HL-60 (cell line): ENCODE data around the gene IL27RA.

Experiments used
- DNase-seq, 2 experiments: peaks; one replicate each; pipeline ENCODE4 v3.0.0-alpha.2; 2010 to 2020; ENCODE audit warnings: low read depth in 1 of 2, low spot score in 1 of 2
- H3K27ac ChIP-seq: fragments of 250-450 bp; sonication (Bioruptor Pico); replicated peaks from 2 replicates; pipeline ENCODE4 v1.5.1; 2020; ENCODE audit warnings: mild to moderate bottlenecking, moderate library complexity
- H3K27me3 ChIP-seq: fragments of 250-450 bp; sonication (Bioruptor Pico); 2 replicates; pipeline ENCODE4 v1.5.1; 2021; ENCODE audit warnings: mild to moderate bottlenecking, moderate library complexity; ENCODE audit not compliant: insufficient read depth, poor library complexity, severe bottlenecking
- H3K4me3 ChIP-seq: replicated peaks from 2 replicates; pipeline ENCODE4 v1.5.1; 2011; ENCODE audit warnings: mild to moderate bottlenecking, control low read depth, low read length; ENCODE audit not compliant: insufficient read depth
- CTCF ChIP-seq: IDR thresholded peaks from one replicate; pipeline ENCODE4 v1.5.1; 2011; ENCODE audit warnings: low read length, control low read depth, inconsistent platforms; ENCODE audit not compliant: insufficient read depth
- GABPA ChIP-seq: IDR thresholded peaks from 2 replicates; pipeline ENCODE4 v1.6.1; 2012; ENCODE audit warnings: low read depth
- POLR2AphosphoS5 ChIP-seq: IDR thresholded peaks from 2 replicates; pipeline ENCODE4 v1.6.1; 2012; ENCODE audit warnings: low read depth
- REST ChIP-seq: IDR thresholded peaks from 2 replicates; pipeline ENCODE4 v1.6.1; 2012; ENCODE audit warnings: low read depth; ENCODE audit not compliant: insufficient replicate concordance
- SPI1 ChIP-seq: IDR thresholded peaks from 2 replicates; pipeline ENCODE4 v1.6.1; 2012; ENCODE audit warnings: low read depth, mild to moderate bottlenecking, borderline replicate concordance

The IL27RA gene

DNA sequence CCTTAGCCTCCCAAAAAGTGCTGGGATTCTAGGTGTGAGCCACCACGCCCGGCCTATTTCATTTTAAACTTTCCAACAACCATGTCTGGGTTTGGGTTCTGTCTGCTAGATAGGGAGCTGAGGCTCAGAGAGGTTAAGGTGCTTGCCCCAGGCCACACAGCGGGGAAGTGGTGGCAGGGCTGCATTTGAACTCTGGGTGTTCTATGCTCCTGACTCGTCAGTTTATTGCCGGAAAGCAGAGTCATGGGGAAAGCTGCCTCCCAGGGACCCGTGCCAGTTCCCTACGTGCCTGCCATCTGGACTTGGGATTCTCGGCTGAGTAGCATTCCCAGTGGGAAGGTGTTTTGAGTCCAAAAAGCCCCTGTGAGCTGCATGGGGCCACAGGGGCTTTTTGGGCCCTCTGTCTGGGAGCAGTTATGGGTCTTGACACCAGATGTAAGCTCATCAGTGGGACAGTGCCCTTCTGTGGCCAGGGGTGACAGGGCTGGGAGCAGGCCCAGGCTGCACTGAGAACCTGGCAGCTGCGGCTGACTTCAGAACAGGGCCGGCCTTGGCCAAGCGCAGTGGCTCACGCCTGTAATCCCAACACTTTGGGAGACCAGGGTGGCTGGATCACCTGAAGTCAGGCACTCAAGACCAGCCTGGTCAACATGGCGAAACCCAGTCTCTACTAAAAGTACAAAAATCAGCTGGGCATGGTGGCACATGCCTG lies 36.4 kb upstream of the IL27RA start:
- TF ChIP-seq CTCF (no peak), SPI1 (no peak), GABPA (no peak), POLR2AphosphoS5 (no peak), REST (no peak)
- Histone ChIP-seq H3K4me3 (no peak overlapping the region), H3K27ac (no peak overlapping the region), H3K27me3 (no peaks in the 10 kb centered on the region)
- DNase-seq = no peak

- Histone ChIP-seq H3K4me3 (no peak overlapping the region), H3K27ac (no peak overlapping the region), H3K27me3 (no peaks in the 10 kb centered on the region)
- TF ChIP-seq GABPA (no peak), REST (no peak), SPI1 (no peak), POLR2AphosphoS5 (no peak), CTCF (no peak)
- DNase-seq = no peak
Observed at GRCh38 chr19:13995878-13996765, 35.4 kb upstream of the IL27RA start.

DNA sequence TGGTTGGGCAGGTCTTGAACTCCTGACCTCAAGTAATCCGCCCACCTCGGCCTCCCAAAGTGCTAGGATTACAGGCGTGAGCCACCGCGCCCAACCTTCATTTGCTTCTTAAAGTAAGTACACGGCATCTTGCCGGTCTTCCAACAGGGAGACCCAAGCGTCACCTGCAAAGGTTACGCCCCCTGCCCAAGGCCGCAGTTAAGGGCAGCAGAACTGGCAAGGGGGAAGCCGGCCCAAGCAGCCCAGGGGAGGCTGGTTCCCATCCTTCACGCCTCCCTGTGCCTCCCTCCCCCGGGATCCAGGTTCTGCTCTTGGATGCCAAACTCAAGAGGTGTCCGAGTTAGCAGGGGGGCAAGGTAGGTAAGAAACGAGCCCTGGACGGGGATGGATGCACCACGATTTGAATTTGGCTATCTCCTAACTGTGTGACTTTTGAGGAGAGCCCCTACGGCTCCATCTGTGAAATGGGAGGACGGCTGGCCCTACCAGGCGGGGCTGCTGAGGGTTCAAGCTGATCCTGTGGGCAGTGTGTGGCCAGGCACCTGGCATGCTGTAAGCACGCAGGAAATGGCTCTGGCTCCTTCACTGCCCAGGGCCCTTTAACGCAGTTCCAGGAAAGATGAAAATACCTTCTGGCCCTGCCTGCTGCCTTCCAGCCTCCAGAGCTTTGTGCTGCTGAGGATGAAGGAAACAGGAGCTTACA lies 34.5 kb upstream of the IL27RA start:
- no peak for TF ChIP-seq CTCF
- TF ChIP-seq SPI1 = no peak
- TF ChIP-seq REST = no peak
- no peak for TF ChIP-seq GABPA
- TF ChIP-seq POLR2AphosphoS5 = no peak
- no peak for DNase-seq
- H3K27me3 ChIP-seq = no peaks in the 10 kb centered on the region
- no peak overlapping the region for H3K4me3 ChIP-seq
- no peak overlapping the region for H3K27ac ChIP-seq
